ENCODE measurements around the gene VASP. TPM values are rescaled to one million over a fixed set of nuclear protein-coding genes. Genes with fewer than 3 reads are reported as not detected.

VASP gene
- total RNA-seq, 4 donors from 2014 or later: 140 to 246 (median 167) TPM

- Histone ChIP-seq H3K36me3 (no peaks in the 10 kb centered on the region), H3K9me3 (no peaks in the 10 kb centered on the region), H3K27ac (peak overlapping the region; percentile 88 to 97 (median 94)), H3K4me1 (peaks cover 2 to 37% (median 16%) of the 10 kb centered on the region in 3 donors), H3K27me3 (no peaks in the 10 kb centered on the region), H3K4me3 (peak overlapping the region; percentile 59 to 67)
- no peak for ATAC-seq
- WGBS, 2 donors (ENCODE audit: low coverage in 1 of 2): 0% methylated on average over 1 to 14 of the region's 31 CpGs
- TF ChIP-seq POLR2AphosphoS5 (IDR thresholded peaks at IDR 0.05): no peak
- TF ChIP-seq, protein P1, sequence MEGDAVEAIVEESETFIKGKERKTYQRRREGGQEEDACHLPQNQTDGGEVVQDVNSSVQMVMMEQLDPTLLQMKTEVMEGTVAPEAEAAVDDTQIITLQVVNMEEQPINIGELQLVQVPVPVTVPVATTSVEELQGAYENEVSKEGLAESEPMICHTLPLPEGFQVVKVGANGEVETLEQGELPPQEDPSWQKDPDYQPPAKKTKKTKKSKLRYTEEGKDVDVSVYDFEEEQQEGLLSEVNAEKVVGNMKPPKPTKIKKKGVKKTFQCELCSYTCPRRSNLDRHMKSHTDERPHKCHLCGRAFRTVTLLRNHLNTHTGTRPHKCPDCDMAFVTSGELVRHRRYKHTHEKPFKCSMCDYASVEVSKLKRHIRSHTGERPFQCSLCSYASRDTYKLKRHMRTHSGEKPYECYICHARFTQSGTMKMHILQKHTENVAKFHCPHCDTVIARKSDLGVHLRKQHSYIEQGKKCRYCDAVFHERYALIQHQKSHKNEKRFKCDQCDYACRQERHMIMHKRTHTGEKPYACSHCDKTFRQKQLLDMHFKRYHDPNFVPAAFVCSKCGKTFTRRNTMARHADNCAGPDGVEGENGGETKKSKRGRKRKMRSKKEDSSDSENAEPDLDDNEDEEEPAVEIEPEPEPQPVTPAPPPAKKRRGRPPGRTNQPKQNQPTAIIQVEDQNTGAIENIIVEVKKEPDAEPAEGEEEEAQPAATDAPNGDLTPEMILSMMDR (IDR thresholded peaks at IDR 0.05): peak in 2 of 4 experiments; percentile 14 to 27
Measured at GRCh38 chr19:45468159-45468651, 39.1 kb upstream of the VASP start.

DNA sequence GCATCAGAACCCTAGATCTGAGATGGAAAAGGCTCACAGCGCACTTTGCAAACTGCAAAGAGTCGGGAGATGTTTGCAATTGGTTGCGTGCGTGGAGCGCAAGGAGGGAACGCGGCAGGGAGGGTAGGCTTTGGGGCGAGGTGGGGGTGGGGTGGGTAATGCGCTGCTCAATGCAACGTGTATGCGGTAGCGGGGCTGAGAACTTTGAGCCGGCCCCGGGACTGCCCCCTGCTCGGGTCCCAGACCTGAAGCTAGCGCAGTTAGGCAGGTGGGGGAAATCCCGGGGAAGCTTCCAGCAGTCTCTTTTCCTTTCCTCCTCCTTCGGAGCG lies 38.5 kb upstream of the VASP start:
- no peaks in the 10 kb centered on the region for H3K27me3 ChIP-seq
- no peak for ATAC-seq
- no peak for TF ChIP-seq POLR2A (IDR thresholded peaks at IDR 0.05)
- no peak for TF ChIP-seq POLR2AphosphoS5 (IDR thresholded peaks at IDR 0.05)
- no peak for TF ChIP-seq EP300 (IDR thresholded peaks at IDR 0.05)
- TF ChIP-seq, protein P1 (IDR thresholded peaks at IDR 0.05): no peak
- H3K9me3 ChIP-seq: no peaks in the 10 kb centered on the region
- H3K4me1 ChIP-seq: peaks cover 2 to 37% (median 16%) of the 10 kb centered on the region in 3 donors
- WGBS, 2 donors (ENCODE audit: low coverage in 1 of 2): 0% methylated on average over 5 of the region's 19 CpGs
- peak overlapping the region; percentile 88 to 97 (median 94) for H3K27ac ChIP-seq
- H3K36me3 ChIP-seq: no peaks in the 10 kb centered on the region
- peak overlapping the region; percentile 59 to 67 for H3K4me3 ChIP-seq

GRCh38 chr19:45469132-45469944 lies 37.9 kb upstream of the VASP start:
- TF ChIP-seq POLR2A (IDR thresholded peaks at IDR 0.05): peak; percentile 57 to 67
- peak; percentile 98 for TF ChIP-seq EP300 (IDR thresholded peaks at IDR 0.05)
- TF ChIP-seq, protein P1 (IDR thresholded peaks at IDR 0.05): peak in 2 of 4 experiments; percentile 9 to 27
- TF ChIP-seq POLR2AphosphoS5 (IDR thresholded peaks at IDR 0.05): peak; percentile 82
- Histone ChIP-seq H3K4me1 (peaks cover 2 to 37% (median 16%) of the 10 kb centered on the region in 3 donors), H3K27me3 (no peaks in the 10 kb centered on the region), H3K9me3 (no peaks in the 10 kb centered on the region), H3K4me3 (peak overlapping the region; percentile 59 to 67), H3K27ac (peak overlapping the region; percentile 88 to 97 (median 94)), H3K36me3 (no peaks in the 10 kb centered on the region)
- 0% methylated on average over 2 of the region's 66 CpGs; no CpG with 5 or more reads in 1 of the 2 donors for WGBS, 2 donors (ENCODE audit: low coverage in 1 of 2)
- ATAC-seq: peak; percentile 86

- ATAC-seq: no peak
Measured at GRCh38 chr19:45469945-45470761, 37.1 kb upstream of the VASP start.

More at GRCh38 chr19:45469945-45470761, 37.1 kb upstream of the VASP start:
- Histone ChIP-seq H3K9me3 (no peaks in the 10 kb centered on the region), H3K27ac (peak overlapping the region; percentile 88 to 97 (median 94)), H3K4me1 (peaks cover 2 to 37% (median 16%) of the 10 kb centered on the region in 3 donors), H3K36me3 (no peaks in the 10 kb centered on the region), H3K4me3 (peak overlapping the region; percentile 59 to 67), H3K27me3 (no peaks in the 10 kb centered on the region)
- WGBS, 2 donors (ENCODE audit: low coverage in 1 of 2): no CpG with 5 or more reads among the region's 33 CpGs
- TF ChIP-seq, protein P1 (IDR thresholded peaks at IDR 0.05): no peak
- TF ChIP-seq POLR2AphosphoS5 (IDR thresholded peaks at IDR 0.05) (peak; percentile 10), POLR2A (IDR thresholded peaks at IDR 0.05) (peak in 1 of 2 donors; percentile 6), EP300 (IDR thresholded peaks at IDR 0.05) (no peak)

All from gastroesophageal sphincter (tissue), 4 donors.